Panc1 (cell line): ENCODE data around the gene ASB4.

Source experiments
- CTCF ChIP-seq: fragments of 450-650 bp; IDR thresholded peaks from 2 replicates; pipeline ENCODE4 v1.5.1; 2017; ENCODE audit warnings: mild to moderate bottlenecking
- POLR2AphosphoS5 ChIP-seq: IDR thresholded peaks from 2 replicates; pipeline ENCODE4 v1.6.1; 2012; ENCODE audit warnings: mild to moderate bottlenecking, low read depth, low read length, moderate library complexity
- REST ChIP-seq, 2 experiments: IDR thresholded peaks; 2 replicates each; pipeline ENCODE4 v1.6.1; 2011 to 2012; ENCODE audit warnings: low read depth in 2 of 2, control low read depth in 1 of 2, low read length in 1 of 2, mild to moderate bottlenecking in 1 of 2, moderate library complexity in 1 of 2; ENCODE audit not compliant: insufficient read depth in 1 of 2
- SIN3A ChIP-seq: IDR thresholded peaks from 2 replicates; pipeline ENCODE4 v1.6.1; 2012; ENCODE audit warnings: low read depth, mild to moderate bottlenecking, low read length, moderate library complexity, borderline replicate concordance; ENCODE audit not compliant: insufficient read depth
- TCF7L2 ChIP-seq: IDR thresholded peaks from 2 replicates; pipeline ENCODE4 v1.6.1; 2011; ENCODE audit warnings: mild to moderate bottlenecking, low read depth, low read length, inconsistent platforms

GRCh38 chr7:95529701-95530100, 44.0 kb downstream of the ASB4 start:
- TF ChIP-seq CTCF (no peak), REST (IDR thresholded peaks at IDR 0.05; ENCODE audit: insufficient read depth in 1 of 2, low read depth in 2 of 2, low read length in 1 of 2) (no peak), POLR2AphosphoS5 (no peak), TCF7L2 (no peak), SIN3A (no peak)
